ENCODE measurements around the gene PPP1R37. TPM values are rescaled to one million over a fixed set of nuclear protein-coding genes. Genes with fewer than 3 reads are reported as not detected.

PPP1R37 gene
- total RNA-seq, 2 donors from 2014 or later = 19.6 to 22.6 TPM

GRCh38 chr19:45187421-45188100, 94.6 kb downstream of the PPP1R37 start:
- no peak for ATAC-seq (ENCODE audit: insufficient number of reproducible peaks, low FRiP score, low read depth)
- no peaks in the 10 kb centered on the region for H3K4me1 ChIP-seq (ENCODE audit: control insufficient read depth in 1 of 2, low read depth in 2 of 2)
- H3K27me3 ChIP-seq (replicated peaks; ENCODE audit: insufficient read depth) = no peaks in the 10 kb centered on the region
- no peak for DNase-seq (ENCODE audit: low spot score)
- H3K4me3 ChIP-seq = no peak overlapping the region
- peak; percentile 20 for TF ChIP-seq CTCF (IDR thresholded peaks at IDR 0.05)
- no peak overlapping the region for H3K27ac ChIP-seq
- H3K36me3 ChIP-seq = no peaks in the 10 kb centered on the region
- no peaks in the 10 kb centered on the region for H3K9me3 ChIP-seq

- Histone ChIP-seq H3K9me3 (no peaks in the 10 kb centered on the region), H3K4me1 (ENCODE audit: control insufficient read depth in 1 of 2, low read depth in 2 of 2) (no peaks in the 10 kb centered on the region), H3K27ac (no peak overlapping the region), H3K36me3 (no peaks in the 10 kb centered on the region), H3K4me3 (no peak overlapping the region), H3K27me3 (replicated peaks; ENCODE audit: insufficient read depth) (no peaks in the 10 kb centered on the region)
- no peak for TF ChIP-seq CTCF (IDR thresholded peaks at IDR 0.05)
- ATAC-seq (ENCODE audit: insufficient number of reproducible peaks, low FRiP score, low read depth) (no peak), DNase-seq (ENCODE audit: low spot score) (no peak)
Observed at GRCh38 chr19:45189971-45190370, 97.0 kb downstream of the PPP1R37 start.

- H3K4me3 ChIP-seq = no peak overlapping the region
- H3K27me3 ChIP-seq (replicated peaks; ENCODE audit: insufficient read depth) = no peaks in the 10 kb centered on the region
- no peaks in the 10 kb centered on the region for H3K4me1 ChIP-seq (ENCODE audit: control insufficient read depth in 1 of 2, low read depth in 2 of 2)
- DNase-seq (ENCODE audit: low spot score) (no peak), ATAC-seq (ENCODE audit: insufficient number of reproducible peaks, low FRiP score, low read depth) (no peak)
- no peak overlapping the region for H3K27ac ChIP-seq
- H3K9me3 ChIP-seq = no peaks in the 10 kb centered on the region
- no peak for TF ChIP-seq CTCF (IDR thresholded peaks at IDR 0.05)
- H3K36me3 ChIP-seq = no peaks in the 10 kb centered on the region
Observed at GRCh38 chr19:45191375-45191774, 98.4 kb downstream of the PPP1R37 start.

- DNase-seq (ENCODE audit: low spot score) (no peak), ATAC-seq (ENCODE audit: insufficient number of reproducible peaks, low FRiP score, low read depth) (no peak)
- Histone ChIP-seq H3K4me1 (ENCODE audit: control insufficient read depth in 1 of 2, low read depth in 2 of 2) (no peaks in the 10 kb centered on the region), H3K36me3 (no peaks in the 10 kb centered on the region), H3K9me3 (no peaks in the 10 kb centered on the region), H3K27me3 (replicated peaks; ENCODE audit: insufficient read depth) (no peaks in the 10 kb centered on the region), H3K4me3 (no peak overlapping the region), H3K27ac (no peak overlapping the region)
- no peak for TF ChIP-seq CTCF (IDR thresholded peaks at IDR 0.05)
Observed at GRCh38 chr19:45195764-45196163, 102.8 kb downstream of the PPP1R37 start.

Other genes starting within 250 kb of the PPP1R37 start
- 10 to 100 TPM; 61.7 to 84.3 TPM for gene NECTIN2, start 246.9 kb upstream of the PPP1R37 start, total RNA-seq
- gene TOMM40, start 201.9 kb upstream of the PPP1R37 start, total RNA-seq = 10 to 100 TPM; 24.9 to 48.5 TPM
- 100 to 1,000 TPM; 111 to 333 TPM for gene APOE, start 187.4 kb upstream of the PPP1R37 start, total RNA-seq
- 10 to 100 TPM in 1 of 2 donors, 1 to 10 TPM in 1; 4.9 to 12.3 TPM for gene APOC1, start 178.6 kb upstream of the PPP1R37 start, total RNA-seq
- not detected for gene APOC4, start 150.9 kb upstream of the PPP1R37 start, total RNA-seq
- gene APOC2, start 147.1 kb upstream of the PPP1R37 start, total RNA-seq = not detected
- 10 to 100 TPM; 63.1 to 69.3 TPM for gene CLPTM1, start 137.8 kb upstream of the PPP1R37 start, total RNA-seq
- 10 to 100 TPM; 20.6 to 38.6 TPM for gene RELB, start 91.7 kb upstream of the PPP1R37 start, total RNA-seq
- 100 to 1,000 TPM; 119 to 300 TPM for gene CLASRP, start 54.1 kb upstream of the PPP1R37 start, total RNA-seq
- gene ZNF296, start 16.7 kb upstream of the PPP1R37 start, total RNA-seq = 1 to 10 TPM; 1.5 to 1.8 TPM
- 10 to 100 TPM; 11.2 to 16.0 TPM for gene GEMIN7, start 13.9 kb upstream of the PPP1R37 start, total RNA-seq
- gene NKPD1, start 67.8 kb downstream of the PPP1R37 start, total RNA-seq = under 1 TPM; 0.49 to 0.81 TPM
- 1 to 10 TPM; 6.6 to 8.3 TPM for gene TRAPPC6A, start 85.1 kb downstream of the PPP1R37 start, total RNA-seq
- gene BLOC1S3, start 85.6 kb downstream of the PPP1R37 start, total RNA-seq = 10 to 100 TPM; 20.7 to 21.4 TPM
- 1 to 10 TPM; 2.2 to 2.4 TPM for gene EXOC3L2, start 152.2 kb downstream of the PPP1R37 start, total RNA-seq
- gene MARK4, start 158.1 kb downstream of the PPP1R37 start, total RNA-seq = 10 to 100 TPM; 24.1 to 36.2 TPM
- 1 to 10 TPM in 1 of 2 donors, under 1 TPM in 1; 0.85 to 3.0 TPM for gene CKM, start 229.7 kb downstream of the PPP1R37 start, total RNA-seq
- gene KLC3, start 247.6 kb downstream of the PPP1R37 start, total RNA-seq = not detected